Activated naive CD8-positive, alpha-beta T cell treated with anti-CD3 and anti-CD28 coated beads, Interleukin-2, amount 10 ng/mL, durations not matched to agents 7 days and 5 days (primary cell): ENCODE data around the gene ZNF575. TPM values are rescaled to one million over a fixed set of nuclear protein-coding genes. Genes with fewer than 3 reads are reported as not detected.
"Not testable (repeated sequence)": the region's sequence is repeated elsewhere in the genome, so short reads cannot be mapped to it uniquely, and the experiment has no call there.

Experiments used
- ATAC-seq: fragments of 150-1000 bp; cut with Tn5 transposase; one replicate; pipeline ENCODE4 v1.10.0; 2021; ENCODE audit warnings: low read depth, moderate library complexity
- POLR2A ChIA-PET: fragments of 350-600 bp; sonication (Branson Sonifier 250); formaldehyde crosslinking; loops from one replicate; lab custom pipeline; 2021; ENCODE audit warnings: antibody characterized with exemption; lab: Charles Lee
- DNase-seq: peaks from one replicate; pipeline ENCODE4 v3.0.0; 2021
- H3K27ac Mint-ChIP-seq: one replicate; pipeline ENCODE4 v1.8.0; 2022; ENCODE audit warnings: mild to moderate bottlenecking, mixed read lengths
- H3K27me3 Mint-ChIP-seq: one replicate; pipeline ENCODE4 v1.8.0; 2022; ENCODE audit warnings: mild to moderate bottlenecking, moderate library complexity, mixed read lengths
- H3K36me3 Mint-ChIP-seq: one replicate; pipeline ENCODE4 v1.8.0; 2021; ENCODE audit warnings: mild to moderate bottlenecking, mixed read lengths
- H3K4me1 Mint-ChIP-seq: one replicate; pipeline ENCODE4 v1.8.0; 2021; ENCODE audit warnings: mixed read lengths
- H3K4me3 Mint-ChIP-seq: one replicate; pipeline ENCODE4 v1.8.0; 2022; ENCODE audit warnings: mild to moderate bottlenecking, moderate library complexity, mixed read lengths
- H3K9me3 Mint-ChIP-seq: one replicate; pipeline ENCODE4 v1.8.0; 2021; ENCODE audit warnings: mixed read lengths
- total RNA-seq, 2 experiments: library from RNA; stranded (reverse); gene quantifications; one replicate each; pipeline ENCODE4 v1.2.3, GENCODE V29; 2021

ZNF575 gene
- total RNA-seq, 2 experiments from 2014 or later: 3.9 to 4.6 TPM

GRCh38 chr19:43534816-43535761 is 2.1 kb downstream of the ZNF575 start:
- Mint-ChIP-seq H3K9me3 (peaks cover 4% of the 10 kb centered on the region), H3K4me3 (no peak overlapping the region), H3K4me1 (peaks cover 14% of the 10 kb centered on the region), H3K36me3 (peaks cover 20% of the 10 kb centered on the region), H3K27me3 (no peaks in the 10 kb centered on the region), H3K27ac (peak overlapping the region; percentile 8)
- DNase-seq (peak; percentile 46), ATAC-seq (no peak)
- POLR2A ChIA-PET: interaction anchor here (0.6 to 3.7 kb wide), 4 partner anchors 9 to 64 kb away, joined by 3 to 14 read pairs (median 6); no protein-coding TSS in a partner anchor

- POLR2A ChIA-PET: no interaction called here
- ATAC-seq: no peak
- H3K36me3 Mint-ChIP-seq: peaks cover 34% of the 10 kb centered on the region
These were observed 5.9 kb downstream of the ZNF575 start for GRCh38 chr19:43538922-43539321.

GRCh38 chr19:43540381-43540780 is 7.4 kb downstream of the ZNF575 start:
- DNase-seq (no peak), ATAC-seq (no peak)
- Mint-ChIP-seq H3K27ac (no peak overlapping the region), H3K4me1 (peaks cover 3% of the 10 kb centered on the region), H3K27me3 (no peaks in the 10 kb centered on the region), H3K4me3 (no peak overlapping the region), H3K9me3 (peaks cover 4% of the 10 kb centered on the region), H3K36me3 (peaks cover 34% of the 10 kb centered on the region)
- POLR2A ChIA-PET: no interaction called here

More at GRCh38 chr19:43538922-43539321, 5.9 kb downstream of the ZNF575 start:
- Mint-ChIP-seq H3K27me3 (no peaks in the 10 kb centered on the region), H3K4me1 (peaks cover 4% of the 10 kb centered on the region), H3K27ac (peak overlapping the region; percentile 15), H3K4me3 (no peak overlapping the region), H3K9me3 (peaks cover 4% of the 10 kb centered on the region)
- no peak for DNase-seq

GRCh38 chr19:43541920-43542650 is 9.1 kb downstream of the ZNF575 start:
- peaks cover 34% of the 10 kb centered on the region for H3K36me3 Mint-ChIP-seq
- peaks cover 4% of the 10 kb centered on the region for H3K9me3 Mint-ChIP-seq
- POLR2A ChIA-PET: interaction anchor here (1.2 kb wide), 1 partner anchor 9 kb away, joined by 5 read pairs; the partner anchor contains the start of gene ZNF575
- ATAC-seq (no peak), DNase-seq (no peak)
- no peaks in the 10 kb centered on the region for H3K27me3 Mint-ChIP-seq
- H3K4me1 Mint-ChIP-seq: no peaks in the 10 kb centered on the region
- no peak overlapping the region for H3K27ac Mint-ChIP-seq
- H3K4me3 Mint-ChIP-seq: no peak overlapping the region

- no peak overlapping the region for H3K27ac Mint-ChIP-seq
- peaks cover 22% of the 10 kb centered on the region for H3K36me3 Mint-ChIP-seq
- DNase-seq: no peak
- POLR2A ChIA-PET: interaction anchor here (1.1 kb wide), 1 partner anchor 37 kb away, joined by 3 read pairs; no protein-coding TSS in a partner anchor
- no peaks in the 10 kb centered on the region for H3K27me3 Mint-ChIP-seq
- H3K4me1 Mint-ChIP-seq: no peaks in the 10 kb centered on the region
- no peak overlapping the region for H3K4me3 Mint-ChIP-seq
- no peak for ATAC-seq
- peaks cover 3% of the 10 kb centered on the region for H3K9me3 Mint-ChIP-seq
These were observed 11.1 kb downstream of the ZNF575 start for GRCh38 chr19:43544077-43544476.

GRCh38 chr19:43545276-43545675 is 12.3 kb downstream of the ZNF575 start:
- POLR2A ChIA-PET: interaction anchor here (0.8 kb wide), 1 partner anchor 12 kb away, joined by 4 read pairs; no protein-coding TSS in a partner anchor
- Mint-ChIP-seq H3K9me3 (no peaks in the 10 kb centered on the region), H3K4me1 (no peaks in the 10 kb centered on the region), H3K27me3 (no peaks in the 10 kb centered on the region), H3K4me3 (no peak overlapping the region), H3K36me3 (peaks cover 13% of the 10 kb centered on the region), H3K27ac (peak overlapping the region; percentile 50)
- DNase-seq (no peak), ATAC-seq (no peak)

- POLR2A ChIA-PET: interaction anchor here (0.6 to 0.8 kb wide), 2 partner anchors 9 to 12 kb away, joined by 3 to 4 read pairs; no protein-coding TSS in a partner anchor
- no peak overlapping the region for H3K27ac Mint-ChIP-seq
These were observed 13.0 kb downstream of the ZNF575 start for GRCh38 chr19:43545981-43546380.

GRCh38 chr19:43546581-43546980 is 13.6 kb downstream of the ZNF575 start:
- POLR2A ChIA-PET: interaction anchor here (0.6 kb wide), 1 partner anchor 10 kb away, joined by 3 read pairs; no protein-coding TSS in a partner anchor
- Mint-ChIP-seq H3K36me3 (peaks cover 14% of the 10 kb centered on the region), H3K4me3 (no peak overlapping the region), H3K4me1 (no peaks in the 10 kb centered on the region), H3K27ac (no peak overlapping the region), H3K27me3 (no peaks in the 10 kb centered on the region), H3K9me3 (no peaks in the 10 kb centered on the region)
- DNase-seq (no peak), ATAC-seq (no peak)

More at GRCh38 chr19:43545981-43546380, 13.0 kb downstream of the ZNF575 start:
- Mint-ChIP-seq H3K36me3 (peaks cover 14% of the 10 kb centered on the region), H3K4me3 (no peak overlapping the region), H3K27me3 (no peaks in the 10 kb centered on the region), H3K4me1 (no peaks in the 10 kb centered on the region), H3K9me3 (no peaks in the 10 kb centered on the region)
- no peak for ATAC-seq
- no peak for DNase-seq

GRCh38 chr19:43547926-43548325 is 14.9 kb downstream of the ZNF575 start:
- not testable (repeated sequence) for H3K9me3 Mint-ChIP-seq, DNase-seq, H3K27me3 Mint-ChIP-seq, H3K27ac Mint-ChIP-seq, ATAC-seq, H3K4me3 Mint-ChIP-seq, H3K4me1 Mint-ChIP-seq
- POLR2A ChIA-PET: interaction anchor here (1.4 kb wide), 1 partner anchor 14 kb away, joined by 3 read pairs; no protein-coding TSS in a partner anchor
- peaks cover 11% of the 10 kb centered on the region for H3K36me3 Mint-ChIP-seq

- H3K27ac Mint-ChIP-seq: no peak overlapping the region
- no peaks in the 10 kb centered on the region for H3K4me1 Mint-ChIP-seq
These were observed 15.7 kb downstream of the ZNF575 start for GRCh38 chr19:43548706-43549105.

GRCh38 chr19:43551399-43552197 is 18.6 kb downstream of the ZNF575 start:
- H3K36me3 Mint-ChIP-seq: peaks cover 11% of the 10 kb centered on the region
- H3K9me3 Mint-ChIP-seq: no peaks in the 10 kb centered on the region
- H3K4me3 Mint-ChIP-seq: no peak overlapping the region
- no peaks in the 10 kb centered on the region for H3K27me3 Mint-ChIP-seq
- ATAC-seq (no peak), DNase-seq (no peak)
- H3K27ac Mint-ChIP-seq: no peak overlapping the region
- peaks cover 4% of the 10 kb centered on the region for H3K4me1 Mint-ChIP-seq
- POLR2A ChIA-PET: interaction anchor here (1.2 kb wide), 1 partner anchor 19 kb away, joined by 3 read pairs; the partner anchor contains the start of gene ZNF575

More at GRCh38 chr19:43548706-43549105, 15.7 kb downstream of the ZNF575 start:
- Mint-ChIP-seq H3K4me3 (no peak overlapping the region), H3K36me3 (peaks cover 11% of the 10 kb centered on the region), H3K9me3 (no peaks in the 10 kb centered on the region), H3K27me3 (no peaks in the 10 kb centered on the region)
- ATAC-seq (no peak), DNase-seq (no peak)
- POLR2A ChIA-PET: interaction anchor here (0.6 to 1.4 kb wide), 2 partner anchors 13 to 35 kb away, joined by 3 to 6 read pairs; no protein-coding TSS in a partner anchor

GRCh38 chr19:43552198-43552450 is 19.1 kb downstream of the ZNF575 start:
- POLR2A ChIA-PET: interaction anchor here (1.2 kb wide), 1 partner anchor 19 kb away, joined by 3 read pairs; the partner anchor contains the start of gene ZNF575
- H3K27ac Mint-ChIP-seq: no peak overlapping the region
- no peaks in the 10 kb centered on the region for H3K9me3 Mint-ChIP-seq
- H3K4me1 Mint-ChIP-seq: peaks cover 4% of the 10 kb centered on the region
- H3K4me3 Mint-ChIP-seq: no peak overlapping the region
- DNase-seq (no peak), ATAC-seq (no peak)
- no peaks in the 10 kb centered on the region for H3K27me3 Mint-ChIP-seq
- peaks cover 11% of the 10 kb centered on the region for H3K36me3 Mint-ChIP-seq
